Stomach (tissue), 9 donors: Measurements from ENCODE around the gene CUL1. TPM values are rescaled to one million over a fixed set of nuclear protein-coding genes. Genes with fewer than 3 reads are reported as not detected.

ENCODE experiments used
- DNase-seq, 2 donors: peaks; one replicate each; pipeline versions ENCODE4 v3.0.0 to v3.0.0-alpha.2; 2013 to 2019
- H3K27ac ChIP-seq, 5 donors: fragments of 200-600 bp in 4 of 5; sonication (generic) in 4 of 5; one replicate each; pipeline ENCODE4 v1.5.1; 2013 to 2019; ENCODE audit warnings: mild to moderate bottlenecking in 1 of 5, moderate library complexity in 1 of 5
- H3K27me3 ChIP-seq, 3 donors: fragments of 200-600 bp; sonication (generic); one replicate each; pipeline ENCODE4 v1.5.1; 2017 to 2019; ENCODE audit warnings: mixed run types in 1 of 3
- H3K36me3 ChIP-seq, 4 donors: fragments of 200-600 bp; sonication (generic); 1 replicate in 3 of 4; 2 replicates in 1 of 4; pipeline ENCODE4 v1.5.1; 2016 to 2019
- H3K4me1 ChIP-seq, 4 donors: fragments of 200-600 bp; sonication (generic); one replicate each; pipeline ENCODE4 v1.5.1; 2016 to 2019
- H3K4me3 ChIP-seq, 4 donors: fragments of 200-600 bp; sonication (generic) in 3 of 4; one replicate each; pipeline ENCODE4 v1.5.1; 2016 to 2019; ENCODE audit warnings: mild to moderate bottlenecking in 1 of 4
- H3K9me3 ChIP-seq, 4 donors: fragments of 200-600 bp; sonication (generic); one replicate each; pipeline ENCODE4 v1.5.1; 2016 to 2019
- EP300 ChIP-seq: sonication (generic); formaldehyde crosslinking; IDR thresholded peaks from one replicate; pipeline ENCODE4 v1.6.1; 2017; ENCODE audit warnings: antibody characterized with exemption
- POLR2A ChIP-seq, 4 donors: fragments of 450-650 bp; IDR thresholded peaks; one replicate each; pipeline ENCODE4 v1.6.1; 2016; ENCODE audit warnings: antibody characterized with exemption in 4 of 4, control low read depth in 2 of 4, mild to moderate bottlenecking in 1 of 4, moderate library complexity in 1 of 4
- POLR2AphosphoS5 ChIP-seq, 3 donors: sonication (generic); formaldehyde crosslinking; IDR thresholded peaks; one replicate each; pipeline ENCODE4 v1.6.1; 2016; ENCODE audit warnings: antibody characterized with exemption in 3 of 3
- WGBS, 5 donors: extraction: QIAGEN DNeasy Blood & Tissue Kit in 3 of 5; methylation state at CpG; one replicate each; pipeline versions ENCODE4 v1.1.5 to v1.1.7; 2013 to 2018; 5-methylcytosine and 5-hydroxymethylcytosine counted together
- intact Hi-C: fragments of 100-400 bp; cut with DNase I; formaldehyde crosslinking; loops from one replicate; pipeline ENCODE4 v1.15.1; 2023; ENCODE audit warnings: low total_unique reads
- polyA plus RNA-seq, 3 donors: library from polyadenylated mRNA; stranded (reverse); fragments of 200-250 nt; gene quantifications; one replicate each; pipeline ENCODE4 v1.2.3, GENCODE V29; 2013
- total RNA-seq, 5 donors: library from RNA; depleted of rRNA; stranded (reverse); fragments of >200 nt; gene quantifications; one replicate each; pipeline versions ENCODE4 v1.1.0 to v1.2.3, GENCODE V29; 2014 to 2016
- TF ChIP-seq, protein P1 (sequence below), 7 experiments: fragments of 450-650 bp in 4 of 7; fragments of 200-600 bp in 3 of 7; sonication (generic) in 3 of 7; IDR thresholded peaks; one replicate each; pipeline ENCODE4 v1.5.1; 2016 to 2019; ENCODE audit warnings: antibody characterized with exemption in 7 of 7, control low read depth in 2 of 7, mild to moderate bottlenecking in 1 of 7
- donor health status: healthy with polysubstance abuse.
- donor health status: Bipolar disorder and iron deficiency.
- donor health status: healthy.

The CUL1 gene
- total and polyA plus RNA-seq, 8 donors: 22.5 to 56.4 (median 29.2) TPM

DNA sequence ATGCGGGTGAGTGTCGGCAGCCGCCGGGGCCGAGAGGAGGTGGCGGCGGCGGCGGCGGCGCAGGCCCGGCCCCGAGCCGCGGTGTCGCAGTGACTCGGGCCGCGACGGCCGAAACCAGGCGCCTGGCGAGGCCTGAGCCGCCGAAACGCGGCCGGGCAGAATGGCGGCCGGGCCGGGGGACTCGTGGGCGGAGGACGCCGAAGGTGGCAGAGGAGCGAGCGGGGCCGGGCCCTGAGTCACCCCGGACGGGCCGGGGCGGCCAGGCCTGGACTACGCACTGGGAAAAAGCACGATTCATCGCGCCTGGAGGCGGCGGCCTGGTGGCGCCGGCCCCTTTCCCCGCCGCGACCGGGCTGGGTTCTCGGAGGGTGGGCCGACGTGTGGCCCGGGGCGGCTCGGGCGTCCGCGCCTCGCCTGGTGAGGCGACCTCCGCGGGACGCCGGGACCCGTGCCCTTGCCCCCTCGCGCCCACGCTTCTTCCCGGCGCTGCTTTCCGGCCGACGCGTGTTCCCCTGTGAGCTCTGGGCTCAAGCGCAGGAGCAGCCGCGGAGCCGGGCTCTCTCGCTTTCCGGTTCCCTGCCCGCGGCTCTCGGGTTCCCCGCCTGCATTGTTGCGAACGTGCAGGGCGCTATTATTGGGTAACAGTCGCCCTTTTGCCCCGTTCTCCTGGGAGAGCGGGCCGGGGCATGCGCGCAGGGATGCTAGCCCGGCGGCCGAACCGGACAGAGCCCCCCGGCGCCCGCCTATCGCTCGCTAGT is 500 bp downstream of the CUL1 start:
- TF ChIP-seq POLR2A (IDR thresholded peaks at IDR 0.05) (no peak), POLR2AphosphoS5 (IDR thresholded peaks at IDR 0.05) (peak in 1 of 3 donors; percentile 19)
- peak overlapping the region; percentile 81 to 92 (median 87) for H3K4me3 ChIP-seq
- no peaks in the 10 kb centered on the region for H3K36me3 ChIP-seq
- 0% methylated on average over 22 to 107 of the region's 107 CpGs for WGBS, 5 donors
- H3K27ac ChIP-seq: peak overlapping the region; percentile 96 to 99 (median 98)
- H3K9me3 ChIP-seq: no peaks in the 10 kb centered on the region
- H3K27me3 ChIP-seq: no peaks in the 10 kb centered on the region
- intact Hi-C loops: no loop called here
- peak; percentile 57 to 82 for DNase-seq
- H3K4me1 ChIP-seq: peaks cover 20 to 58% (median 43%) of the 10 kb centered on the region in 4 donors

DNA sequence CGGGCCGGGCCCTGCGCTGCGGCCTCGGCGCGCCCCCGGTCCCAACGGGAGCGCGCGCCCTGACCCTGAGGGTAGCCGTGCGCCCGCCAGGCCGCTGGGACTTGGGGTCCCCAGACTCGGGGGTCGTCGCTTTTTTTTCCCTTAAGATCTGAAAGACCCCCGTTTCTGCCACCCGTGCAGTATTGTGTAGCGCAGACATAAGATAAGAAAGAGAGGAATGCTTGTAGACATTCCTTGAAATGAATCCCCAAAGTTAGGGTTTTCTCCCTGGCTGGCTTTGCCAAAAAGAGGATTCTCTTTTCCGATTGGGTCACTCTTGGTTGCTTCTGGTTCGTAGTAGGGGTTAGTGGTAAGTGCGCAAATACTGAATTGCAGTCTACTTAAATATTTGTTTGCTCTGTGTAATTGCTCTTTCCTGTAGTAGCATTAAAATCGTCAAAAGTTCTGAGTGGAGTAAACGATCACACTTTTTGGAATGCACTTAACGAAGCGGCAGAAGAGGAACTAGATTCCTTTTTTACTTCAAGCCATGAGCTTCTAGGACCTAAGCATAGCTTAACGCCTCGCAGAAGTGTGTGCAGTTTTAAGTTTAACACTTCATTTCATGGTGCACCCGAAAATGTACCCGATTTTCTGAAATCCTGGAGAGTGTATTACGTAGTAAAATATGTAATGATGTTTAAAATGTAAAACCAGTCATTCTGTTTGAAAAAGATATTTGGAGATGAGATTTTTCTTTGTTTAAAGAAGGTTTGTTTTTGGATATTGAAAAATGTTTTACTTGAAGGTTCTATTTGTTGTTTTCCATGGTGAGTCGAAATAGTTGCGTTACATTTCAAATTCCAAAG is 1.3 kb downstream of the CUL1 start:
- peak overlapping the region; percentile 81 to 92 (median 87) for H3K4me3 ChIP-seq
- H3K9me3 ChIP-seq: no peaks in the 10 kb centered on the region
- peak in 1 of 2 donors; percentile 63 for DNase-seq
- TF ChIP-seq, protein P1, sequence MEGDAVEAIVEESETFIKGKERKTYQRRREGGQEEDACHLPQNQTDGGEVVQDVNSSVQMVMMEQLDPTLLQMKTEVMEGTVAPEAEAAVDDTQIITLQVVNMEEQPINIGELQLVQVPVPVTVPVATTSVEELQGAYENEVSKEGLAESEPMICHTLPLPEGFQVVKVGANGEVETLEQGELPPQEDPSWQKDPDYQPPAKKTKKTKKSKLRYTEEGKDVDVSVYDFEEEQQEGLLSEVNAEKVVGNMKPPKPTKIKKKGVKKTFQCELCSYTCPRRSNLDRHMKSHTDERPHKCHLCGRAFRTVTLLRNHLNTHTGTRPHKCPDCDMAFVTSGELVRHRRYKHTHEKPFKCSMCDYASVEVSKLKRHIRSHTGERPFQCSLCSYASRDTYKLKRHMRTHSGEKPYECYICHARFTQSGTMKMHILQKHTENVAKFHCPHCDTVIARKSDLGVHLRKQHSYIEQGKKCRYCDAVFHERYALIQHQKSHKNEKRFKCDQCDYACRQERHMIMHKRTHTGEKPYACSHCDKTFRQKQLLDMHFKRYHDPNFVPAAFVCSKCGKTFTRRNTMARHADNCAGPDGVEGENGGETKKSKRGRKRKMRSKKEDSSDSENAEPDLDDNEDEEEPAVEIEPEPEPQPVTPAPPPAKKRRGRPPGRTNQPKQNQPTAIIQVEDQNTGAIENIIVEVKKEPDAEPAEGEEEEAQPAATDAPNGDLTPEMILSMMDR (IDR thresholded peaks at IDR 0.05): no peak
- TF ChIP-seq EP300 (no peak), POLR2AphosphoS5 (IDR thresholded peaks at IDR 0.05) (no peak), POLR2A (IDR thresholded peaks at IDR 0.05) (no peak)
- peak overlapping the region; percentile 96 to 99 (median 98) for H3K27ac ChIP-seq
- 1 to 3% (median 1%) methylated on average over 17 to 36 of the region's 36 CpGs for WGBS, 5 donors
- H3K36me3 ChIP-seq: no peaks in the 10 kb centered on the region
- no peaks in the 10 kb centered on the region for H3K27me3 ChIP-seq
- intact Hi-C loops: no loop called here
- H3K4me1 ChIP-seq: peaks cover 20 to 66% (median 49%) of the 10 kb centered on the region in 4 donors

DNA sequence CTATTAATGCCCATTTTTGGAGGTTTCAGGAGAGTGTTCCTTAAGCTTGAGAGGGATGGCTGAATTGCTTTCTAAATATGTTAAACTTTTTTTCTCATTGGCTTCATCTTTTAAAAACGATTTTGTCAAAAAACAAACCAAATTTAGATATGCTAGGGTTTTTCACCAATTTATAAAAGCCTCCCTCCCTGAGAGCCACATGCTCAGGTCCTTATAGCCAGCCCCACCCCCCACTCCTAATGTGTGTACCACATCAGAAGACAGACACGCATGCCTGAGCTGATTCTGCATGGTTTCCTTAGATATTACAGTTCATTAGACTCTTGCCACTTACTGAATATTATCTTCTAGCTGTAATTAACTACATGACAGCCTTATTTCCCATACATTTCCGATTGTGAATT is 2.0 kb downstream of the CUL1 start:
- H3K36me3 ChIP-seq: no peaks in the 10 kb centered on the region
- H3K4me3 ChIP-seq: peak overlapping the region; percentile 81 to 92 (median 87)
- DNase-seq: peak in 1 of 2 donors; percentile 72
- H3K27me3 ChIP-seq: no peaks in the 10 kb centered on the region
- peak overlapping the region in 4 of 5 donors; percentile 6 to 99 (median 97) for H3K27ac ChIP-seq
- 14 to 20% (median 17%) methylated on average over 3 of the region's 3 CpGs for WGBS, 5 donors
- H3K4me1 ChIP-seq: peaks cover 25 to 73% (median 53%) of the 10 kb centered on the region in 4 donors
- intact Hi-C loops: no loop called here
- H3K9me3 ChIP-seq: no peaks in the 10 kb centered on the region
- TF ChIP-seq POLR2AphosphoS5 (IDR thresholded peaks at IDR 0.05) (no peak), EP300 (no peak), POLR2A (IDR thresholded peaks at IDR 0.05) (no peak)
- TF ChIP-seq, protein P1 (IDR thresholded peaks at IDR 0.05): no peak

DNA sequence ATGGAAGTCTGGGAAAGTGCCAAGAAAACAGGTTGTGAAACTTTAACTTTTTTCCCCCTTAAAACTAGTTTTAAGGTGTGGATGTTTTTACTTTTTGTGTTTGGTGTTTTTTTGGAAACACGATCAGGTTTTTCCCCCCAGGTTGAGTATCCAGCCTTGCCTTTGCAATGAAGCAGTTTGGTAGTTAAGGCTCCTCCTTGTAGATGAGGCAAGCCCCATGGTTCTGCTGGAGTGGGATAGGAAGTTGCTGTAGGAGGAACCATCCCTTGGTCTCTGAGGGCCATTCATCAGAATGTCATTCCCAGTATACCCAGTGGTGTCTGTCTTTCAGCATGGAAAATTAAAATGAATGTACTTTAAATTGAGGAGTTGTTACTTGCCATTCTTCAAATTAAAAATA is 2.7 kb downstream of the CUL1 start:
- Histone ChIP-seq H3K9me3 (no peaks in the 10 kb centered on the region), H3K27me3 (no peaks in the 10 kb centered on the region), H3K4me1 (peaks cover 31 to 80% (median 59%) of the 10 kb centered on the region in 4 donors), H3K4me3 (peak overlapping the region in 1 of 4 donors; percentile 84), H3K27ac (peak overlapping the region in 1 of 5 donors; percentile 99), H3K36me3 (no peaks in the 10 kb centered on the region)
- 36 to 72% (median 52%) methylated on average over 1 of the region's 1 CpG for WGBS, 5 donors
- intact Hi-C loops: no loop called here
- TF ChIP-seq, protein P1 (IDR thresholded peaks at IDR 0.05): no peak
- no peak for TF ChIP-seq POLR2AphosphoS5 (IDR thresholded peaks at IDR 0.05)
- TF ChIP-seq EP300: no peak
- no peak for TF ChIP-seq POLR2A (IDR thresholded peaks at IDR 0.05)
- DNase-seq: peak in 1 of 2 donors; percentile 28
